Tibial nerve (tissue), 4 donors: ENCODE data around the gene HNF1B. TPM values are rescaled to one million over a fixed set of nuclear protein-coding genes. Genes with fewer than 3 reads are reported as not detected.

ENCODE experiments used
- DNase-seq, 2 donors: peaks; one replicate each; pipeline ENCODE4 v3.0.0-alpha.2; 2019; ENCODE audit warnings: low spot score in 2 of 2
- H3K27ac ChIP-seq, 4 donors: fragments of 200-600 bp; sonication (generic) in 3 of 4; one replicate each; pipeline ENCODE4 v1.5.1; 2017 to 2019; ENCODE audit warnings: mild to moderate bottlenecking in 1 of 4
- H3K27me3 ChIP-seq, 2 donors: fragments of 200-600 bp; sonication (generic) in 1 of 2; one replicate each; pipeline versions ENCODE4 v1.5.1 to v1.6.0; 2017 to 2019
- H3K36me3 ChIP-seq, 3 donors: fragments of 200-600 bp; sonication (generic); one replicate each; pipeline ENCODE4 v1.5.1; 2018 to 2019
- H3K4me1 ChIP-seq, 4 donors: fragments of 200-600 bp; sonication (generic) in 3 of 4; one replicate each; pipeline ENCODE4 v1.5.1; 2017 to 2019
- H3K4me3 ChIP-seq, 4 donors: fragments of 200-600 bp; sonication (generic) in 3 of 4; one replicate each; pipeline ENCODE4 v1.5.1; 2017 to 2019; ENCODE audit warnings: mild to moderate bottlenecking in 1 of 4, moderate library complexity in 1 of 4
- H3K9me3 ChIP-seq, 4 donors: fragments of 200-600 bp; sonication (generic) in 3 of 4; one replicate each; pipeline ENCODE4 v1.5.1; 2017 to 2019
- CTCF ChIP-seq, 5 experiments: fragments of 200-600 bp in 3 of 5; fragments of 450-650 bp in 2 of 5; sonication (generic) in 3 of 5; IDR thresholded peaks; one replicate each; pipeline ENCODE4 v1.5.1; 2016 to 2019; ENCODE audit warnings: antibody characterized with exemption in 5 of 5, mild to moderate bottlenecking in 3 of 5, moderate library complexity in 2 of 5
- EP300 ChIP-seq, 2 donors: sonication (generic); formaldehyde crosslinking; IDR thresholded peaks; one replicate each; pipeline ENCODE4 v1.6.1; 2017; ENCODE audit warnings: antibody characterized with exemption in 2 of 2, mild to moderate bottlenecking in 1 of 2
- POLR2A ChIP-seq, 2 donors: fragments of 450-650 bp; IDR thresholded peaks; one replicate each; pipeline ENCODE4 v1.6.1; 2017; ENCODE audit warnings: antibody characterized with exemption in 2 of 2, mild to moderate bottlenecking in 2 of 2, moderate library complexity in 2 of 2
- WGBS, 2 donors: methylation state at CpG; one replicate each; pipeline ENCODE4 v1.1.5; 2018; 5-methylcytosine and 5-hydroxymethylcytosine counted together
- total RNA-seq, 4 donors: library from RNA; depleted of rRNA; stranded (reverse); fragments of >200 nt; gene quantifications; one replicate each; pipeline ENCODE4 v1.1.0, GENCODE V29; 2016

Gene HNF1B
- total RNA-seq, 4 donors from 2014 or later = not detected

DNA sequence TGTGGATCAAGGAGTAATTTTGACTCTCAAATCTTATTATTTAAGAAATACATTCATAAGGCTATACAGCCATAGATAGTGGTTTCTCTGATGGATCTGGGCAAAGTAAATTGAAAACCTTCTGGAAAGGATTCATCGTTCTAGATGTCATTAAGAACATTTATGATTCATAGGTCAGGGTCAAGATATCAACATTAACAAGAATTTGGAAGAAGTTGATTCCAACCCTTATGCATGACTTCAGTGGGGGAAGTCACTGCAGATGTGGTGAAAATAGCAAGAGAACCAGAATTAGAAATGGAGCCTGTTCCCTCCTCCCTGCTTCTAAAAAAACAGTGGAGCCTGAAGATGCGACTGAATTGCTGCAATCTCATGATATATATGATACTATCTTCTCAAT, 36.6 kb upstream of the HNF1B start:
- no peaks in the 10 kb centered on the region for H3K36me3 ChIP-seq
- no peak for TF ChIP-seq POLR2A (IDR thresholded peaks at IDR 0.05)
- TF ChIP-seq EP300 (IDR thresholded peaks at IDR 0.05) = no peak
- TF ChIP-seq CTCF (IDR thresholded peaks at IDR 0.05) = no peak

GRCh38 chr17:37779554-37779953, 34.7 kb upstream of the HNF1B start:
- Histone ChIP-seq H3K36me3 (no peaks in the 10 kb centered on the region), H3K4me3 (no peak overlapping the region), H3K4me1 (no peaks in the 10 kb centered on the region), H3K9me3 (peaks cover 0 to 8% (median 0%) of the 10 kb centered on the region in 4 donors), H3K27ac (no peak overlapping the region), H3K27me3 (peaks cover 0 to 6% of the 10 kb centered on the region in 2 donors)
- TF ChIP-seq EP300 (IDR thresholded peaks at IDR 0.05) = no peak
- TF ChIP-seq CTCF (IDR thresholded peaks at IDR 0.05) = no peak
- no peak for TF ChIP-seq POLR2A (IDR thresholded peaks at IDR 0.05)
- DNase-seq = no peak
- WGBS, 2 donors = 75 to 76% methylated on average over 4 of the region's 4 CpGs

More for the DNA sequence above, 36.6 kb upstream of the HNF1B start:
- Histone ChIP-seq H3K4me3 (no peak overlapping the region), H3K9me3 (peaks cover 0 to 8% (median 0%) of the 10 kb centered on the region in 4 donors), H3K4me1 (no peaks in the 10 kb centered on the region), H3K27me3 (peaks cover 0 to 6% of the 10 kb centered on the region in 2 donors), H3K27ac (no peak overlapping the region)
- DNase-seq = no peak
- WGBS, 2 donors = 59 to 64% methylated on average over 2 of the region's 2 CpGs

- Histone ChIP-seq H3K9me3 (no peaks in the 10 kb centered on the region), H3K36me3 (no peaks in the 10 kb centered on the region), H3K27me3 (peaks cover 0 to 6% of the 10 kb centered on the region in 2 donors), H3K4me3 (no peak overlapping the region), H3K4me1 (no peaks in the 10 kb centered on the region), H3K27ac (no peak overlapping the region)
- TF ChIP-seq EP300 (IDR thresholded peaks at IDR 0.05) (no peak), POLR2A (IDR thresholded peaks at IDR 0.05) (no peak)
- no peak for DNase-seq
- WGBS, 2 donors = 51% methylated on average over 5 of the region's 5 CpGs
These were observed 29.6 kb upstream of the HNF1B start for GRCh38 chr17:37774504-37774903.

DNA sequence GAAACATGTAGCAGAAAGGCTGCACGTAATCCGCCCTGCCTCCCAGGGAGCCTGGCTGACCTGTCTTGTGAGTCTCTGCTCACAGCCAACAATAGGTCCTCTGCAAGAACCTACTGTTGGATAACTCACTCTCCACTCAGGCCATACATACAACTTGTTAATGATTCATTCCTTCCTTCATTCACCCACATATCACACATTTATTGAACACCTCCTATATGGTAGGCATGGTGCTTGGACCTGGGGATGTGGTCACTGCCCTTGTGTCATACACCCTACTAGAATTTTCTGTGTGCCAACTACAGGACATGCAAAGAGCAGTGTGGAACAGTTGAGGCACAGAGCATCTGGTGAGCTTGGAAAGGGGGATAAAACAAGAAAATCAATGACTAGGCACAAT, 28.1 kb upstream of the HNF1B start:
- Histone ChIP-seq H3K4me1 (no peaks in the 10 kb centered on the region), H3K27ac (no peak overlapping the region), H3K4me3 (no peak overlapping the region), H3K27me3 (peaks cover 0 to 2% of the 10 kb centered on the region in 2 donors), H3K9me3 (peaks cover 0 to 8% (median 0%) of the 10 kb centered on the region in 4 donors), H3K36me3 (no peaks in the 10 kb centered on the region)
- TF ChIP-seq POLR2A (IDR thresholded peaks at IDR 0.05) = no peak
- TF ChIP-seq CTCF (IDR thresholded peaks at IDR 0.05) = no peak
- TF ChIP-seq EP300 (IDR thresholded peaks at IDR 0.05) = no peak
- DNase-seq = no peak
- WGBS, 2 donors = 88 to 96% methylated on average over 2 of the region's 2 CpGs

GRCh38 chr17:37770631-37771518, 26.0 kb upstream of the HNF1B start:
- H3K4me3 ChIP-seq = no peak overlapping the region
- H3K36me3 ChIP-seq = no peaks in the 10 kb centered on the region
- peaks cover 0 to 4% of the 10 kb centered on the region in 2 donors for H3K27me3 ChIP-seq
- H3K9me3 ChIP-seq = peaks cover 0 to 9% (median 0%) of the 10 kb centered on the region in 4 donors
- DNase-seq = peak in 1 of 2 donors; percentile 25
- H3K27ac ChIP-seq = no peak overlapping the region
- no peaks in the 10 kb centered on the region for H3K4me1 ChIP-seq
- 48 to 52% methylated on average over 17 of the region's 17 CpGs for WGBS, 2 donors
- TF ChIP-seq EP300 (IDR thresholded peaks at IDR 0.05) = no peak
- TF ChIP-seq CTCF (IDR thresholded peaks at IDR 0.05) = peak in 3 of 5 experiments; percentile 24 to 35 (median 33)
- no peak for TF ChIP-seq POLR2A (IDR thresholded peaks at IDR 0.05)
